GM12892 (cell line): ENCODE data around the gene TMEM243.

Experiments
- DNase-seq: peaks from one replicate; pipeline ENCODE4 v3.0.0; 2011; ENCODE audit not compliant: insufficient read length
- FAIRE-seq: peaks from 2 replicates; lab custom pipeline; 2011; peaks lifted over from hg19 to GRCh38; lab: Jason Lieb, UNC
- POLR2A ChIP-seq: IDR thresholded peaks from 2 replicates; pipeline ENCODE4 v1.6.1; 2011; ENCODE audit warnings: low read depth, low read length, control low read depth
- POLR2AphosphoS5 ChIP-seq: IDR thresholded peaks from 2 replicates; pipeline ENCODE4 v1.6.1; 2011; ENCODE audit warnings: low read depth, low read length, control low read depth
- TAF1 ChIP-seq: IDR thresholded peaks from 2 replicates; pipeline ENCODE4 v1.6.1; 2011; ENCODE audit warnings: low read depth, mild to moderate bottlenecking, control low read depth, low read length, borderline replicate concordance

TMEM243 gene

DNA sequence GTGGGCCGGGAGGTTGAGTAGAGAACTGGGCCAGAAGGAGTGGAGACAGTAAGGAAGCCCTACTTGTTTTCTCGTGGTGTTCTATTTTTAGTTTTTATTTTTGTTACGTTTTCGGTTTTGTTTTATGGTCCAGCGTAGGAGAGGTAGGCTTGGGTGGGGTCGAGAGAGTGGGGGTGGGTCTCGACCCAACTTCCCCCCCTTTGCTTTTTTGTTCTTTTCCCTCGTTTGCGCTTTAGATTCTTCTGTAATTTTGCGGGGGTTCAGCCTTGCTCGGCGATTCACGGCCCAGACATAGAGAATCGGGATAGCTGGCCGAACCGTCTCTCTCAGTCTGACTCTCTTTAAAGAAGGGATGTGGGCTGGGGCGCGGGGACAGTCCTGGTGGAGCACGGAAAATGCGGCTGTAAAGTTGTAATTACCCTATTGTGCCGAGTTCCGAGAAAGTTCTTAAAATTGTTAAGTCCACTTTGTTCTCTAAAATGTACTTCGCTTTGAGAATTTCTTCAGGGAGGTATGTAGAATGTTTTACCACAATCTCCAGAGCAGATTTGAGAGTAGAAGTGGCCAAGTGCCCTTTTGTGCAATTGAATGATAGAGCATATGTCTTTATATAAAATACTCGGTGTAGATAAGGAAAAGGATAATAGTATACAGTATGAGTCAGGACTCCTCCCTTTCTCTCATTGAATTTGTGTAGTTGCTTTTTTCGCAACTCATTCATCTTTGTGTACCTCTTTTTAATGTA, 66.5 kb downstream of the TMEM243 start:
- no peak for TF ChIP-seq TAF1
- no peak for TF ChIP-seq POLR2AphosphoS5
- TF ChIP-seq POLR2A = no peak
- no peak for DNase-seq
- peak; percentile 50 for FAIRE-seq

DNA sequence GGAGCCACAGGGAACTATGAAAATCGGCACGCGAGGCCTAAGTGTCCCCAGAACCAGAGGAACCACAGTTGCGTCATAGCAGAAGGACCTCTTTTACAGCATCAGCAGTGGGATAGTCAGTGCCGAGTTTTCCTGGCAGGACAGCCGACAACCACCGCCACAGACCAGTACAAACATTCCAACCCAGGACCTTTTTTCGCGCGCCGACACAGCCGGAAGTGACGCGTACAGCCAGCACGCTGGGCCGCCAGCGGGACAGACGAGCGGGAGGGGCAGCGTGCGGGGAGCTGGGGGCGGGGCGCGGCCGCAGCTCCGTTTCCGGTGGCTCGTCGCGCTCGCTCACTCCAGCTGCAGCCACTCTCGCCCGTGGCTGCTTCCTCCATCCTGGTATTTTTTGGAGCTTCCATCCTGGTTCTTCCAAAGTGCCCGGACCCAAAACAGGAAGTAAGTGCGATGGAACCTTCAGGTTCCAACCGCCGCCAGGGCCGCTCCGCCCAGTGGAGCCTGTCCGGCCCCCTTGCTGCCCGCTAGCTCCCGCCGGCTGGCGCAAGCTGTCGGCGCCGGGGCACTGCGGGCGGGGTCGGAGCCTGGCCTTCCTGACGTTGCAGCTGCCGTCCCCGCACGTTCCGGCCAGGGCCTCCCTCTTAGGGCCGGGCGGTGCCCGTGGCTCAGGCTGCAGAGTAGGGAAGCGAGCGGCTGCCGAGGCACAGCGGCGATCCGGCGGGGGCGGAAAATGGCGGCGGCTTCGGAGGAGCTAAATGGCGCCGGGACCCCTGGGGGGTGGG, 67.2 kb downstream of the TMEM243 start, which contains the start of gene DMTF1:
TSS of gene DMTF1 (plus strand) at position 342 of the 785 bp plus-strand sequence. CDS start 12,489 bp downstream, outside the sequence.
- TF ChIP-seq POLR2A = peak; percentile 94
- TF ChIP-seq TAF1 = peak; percentile 63
- peak; percentile 93 for TF ChIP-seq POLR2AphosphoS5
- peak; percentile 96 for FAIRE-seq
- peak; percentile 79 for DNase-seq

DNA sequence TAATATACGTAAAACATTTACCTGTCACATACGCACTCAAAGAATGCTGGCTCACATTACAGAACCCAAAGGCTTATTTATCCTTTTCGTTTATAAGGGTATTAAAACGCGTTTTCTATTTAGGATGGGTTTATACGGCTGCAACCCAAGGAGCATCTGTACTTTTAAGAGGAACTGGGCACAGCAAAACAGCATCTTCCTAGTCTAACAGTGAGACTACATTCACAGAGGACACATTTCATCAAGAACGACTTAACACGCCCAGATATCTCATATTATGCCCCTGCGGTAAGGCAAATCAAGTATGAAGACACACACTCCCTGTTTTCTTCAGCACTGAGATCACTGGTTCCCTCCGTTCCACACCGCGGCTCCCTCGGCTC, 67.8 kb downstream of the TMEM243 start:
- FAIRE-seq = no peak
- DNase-seq = no peak
- TF ChIP-seq TAF1 (no peak), POLR2A (no peak)

DNA sequence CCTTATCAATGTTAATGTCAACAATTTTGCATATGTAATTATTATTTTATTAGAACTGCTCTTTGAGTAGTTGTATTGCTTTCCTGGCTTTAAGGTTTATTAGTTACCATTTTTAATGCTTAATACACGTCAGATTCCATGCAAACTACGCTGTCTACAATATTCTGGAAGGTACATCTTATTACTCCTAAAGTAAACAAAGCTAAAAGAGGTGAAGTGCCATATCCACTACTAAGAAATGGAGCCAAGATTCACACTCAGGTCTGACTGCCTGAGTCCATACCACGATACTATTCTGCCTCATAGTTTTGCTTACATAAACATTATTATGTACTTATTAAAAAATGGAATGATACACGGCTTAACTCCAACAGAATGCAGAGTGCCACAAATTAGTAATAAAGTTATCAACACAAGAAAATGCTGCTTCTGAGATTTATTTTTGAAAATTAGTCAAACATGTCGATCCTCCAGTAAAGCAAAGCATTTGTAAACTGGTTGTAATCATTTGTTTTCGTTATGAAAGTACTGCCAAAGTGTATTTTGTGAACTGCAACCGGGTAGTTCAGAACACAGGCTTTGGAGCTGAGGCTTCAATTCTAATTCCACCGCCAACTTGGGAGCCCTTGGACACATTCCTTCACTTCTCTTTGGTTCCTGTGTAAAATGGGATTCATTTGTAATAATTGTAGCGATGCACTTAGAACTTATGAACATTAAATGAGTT, 68.4 kb downstream of the TMEM243 start:
- TF ChIP-seq TAF1 (no peak), POLR2A (no peak), POLR2AphosphoS5 (no peak)
- no peak for DNase-seq
- FAIRE-seq = no peak

DNA sequence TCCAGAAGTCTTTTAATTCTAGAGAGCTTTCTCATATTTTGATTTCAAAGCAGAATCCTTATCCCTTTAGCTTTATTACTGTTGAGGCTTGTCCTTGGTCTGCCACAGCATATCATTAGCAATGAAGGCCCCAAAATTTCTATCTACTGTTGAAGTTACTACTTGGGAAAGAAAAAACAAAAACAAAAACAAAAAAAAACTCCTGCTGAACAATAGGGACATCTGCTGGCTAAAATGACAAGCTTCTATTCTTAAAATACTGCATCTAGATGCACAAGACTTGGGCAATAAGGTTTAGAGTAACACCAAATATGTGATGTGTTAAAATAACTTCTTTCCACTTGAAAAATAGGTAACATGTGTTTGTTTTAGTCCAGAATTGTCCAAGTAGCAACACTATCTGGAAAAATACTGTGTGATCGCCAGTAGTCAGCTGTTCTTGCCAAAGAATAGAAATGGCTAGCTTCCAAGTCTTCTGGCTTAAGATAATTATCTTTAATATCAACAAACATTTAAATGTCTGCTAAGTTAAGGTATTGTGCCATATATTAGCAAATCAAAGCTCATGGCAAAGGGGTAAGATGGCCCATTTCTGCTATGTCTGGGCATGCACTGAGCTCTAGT, 71.1 kb downstream of the TMEM243 start:
- no peak for TF ChIP-seq POLR2AphosphoS5
- TF ChIP-seq POLR2A = no peak
- TF ChIP-seq TAF1 = no peak
- no peak for DNase-seq
- FAIRE-seq = peak; percentile 48

DNA sequence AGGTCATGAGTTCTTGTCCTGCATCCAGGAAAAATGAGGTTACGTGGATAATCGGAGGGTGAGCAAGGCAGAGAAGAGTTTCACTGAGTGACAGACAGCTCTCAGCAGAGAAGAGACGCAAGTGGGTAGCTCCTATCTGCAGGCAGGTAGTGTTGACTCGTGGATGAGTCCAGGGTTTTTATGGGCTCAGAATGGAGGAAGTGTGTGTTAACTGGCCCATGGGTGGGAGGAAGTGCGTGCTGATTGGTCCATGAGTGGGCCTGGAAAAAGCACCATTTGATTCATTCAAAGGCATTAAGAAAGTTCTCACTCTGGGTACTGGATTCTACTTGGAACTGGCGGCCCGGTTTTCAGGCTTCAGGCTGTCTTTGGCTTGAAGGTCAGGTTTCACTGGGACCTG, 72.0 kb downstream of the TMEM243 start:
- FAIRE-seq (no peak), DNase-seq (no peak)
- TF ChIP-seq POLR2A (no peak), POLR2AphosphoS5 (no peak), TAF1 (no peak)

DNA sequence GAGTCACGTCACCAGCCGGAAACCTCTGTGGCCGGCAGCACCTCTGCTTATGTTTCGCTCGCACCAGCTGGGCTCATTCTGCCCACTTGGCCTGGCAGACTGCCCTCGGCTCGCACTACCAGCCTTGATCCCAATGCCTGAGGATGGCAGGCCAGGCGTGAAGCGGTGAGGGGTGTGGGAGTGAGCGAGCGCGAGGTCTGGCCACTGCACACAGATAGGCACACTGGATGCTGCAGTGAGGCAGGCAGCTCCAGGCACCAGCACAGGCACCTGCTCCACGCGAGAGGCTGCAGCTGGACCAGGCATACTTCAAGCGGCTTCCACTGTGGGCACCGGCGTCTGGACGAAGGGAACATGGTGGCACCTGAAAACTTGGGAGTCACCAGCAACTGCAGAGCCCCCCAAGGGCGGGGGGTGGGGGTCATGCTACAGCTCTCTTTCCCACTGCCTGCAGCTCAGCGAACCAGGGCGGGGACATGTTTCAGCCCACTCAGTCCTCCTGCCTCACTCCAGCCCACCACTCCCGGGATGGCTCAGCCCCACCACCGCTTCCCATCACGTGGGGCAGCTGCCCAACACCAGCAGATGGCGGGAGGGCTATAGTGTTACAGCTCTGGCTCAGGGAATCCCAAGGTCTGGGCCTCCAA, 72.7 kb downstream of the TMEM243 start:
- no peak for DNase-seq
- FAIRE-seq = no peak
- TF ChIP-seq POLR2AphosphoS5 (no peak), POLR2A (no peak), TAF1 (no peak)
